Upper lobe of right lung (tissue), 1 donor: ENCODE results near the gene NUMA1. TPM values are rescaled to one million over a fixed set of nuclear protein-coding genes. Genes with fewer than 3 reads are reported as not detected.

ENCODE experiments used
- ATAC-seq: fragments of 200-7000 bp; cut with Tn5 transposase; one replicate; pipeline ENCODE4 v1.9.1; 2020; ENCODE audit warnings: mild to moderate bottlenecking, moderate library complexity
- DNase-seq: peaks from one replicate; pipeline ENCODE4 v3.0.0-alpha.2; 2020
- H3K27ac ChIP-seq: fragments of 200-600 bp; one replicate; pipeline ENCODE4 v1.8.0; 2022
- H3K27me3 ChIP-seq: fragments of 200-600 bp; one replicate; pipeline ENCODE4 v1.8.0; 2022; ENCODE audit warnings: mild to moderate bottlenecking
- H3K36me3 ChIP-seq: fragments of 200-600 bp; one replicate; pipeline ENCODE4 v1.8.0; 2022
- H3K4me1 ChIP-seq: fragments of 200-600 bp; one replicate; pipeline ENCODE4 v1.8.0; 2022
- H3K4me3 ChIP-seq: fragments of 200-600 bp; one replicate; pipeline ENCODE4 v1.8.0; 2022; ENCODE audit warnings: mild to moderate bottlenecking
- H3K9me3 ChIP-seq: fragments of 200-600 bp; one replicate; pipeline ENCODE4 v1.8.0; 2022
- CTCF ChIP-seq: fragments of 200-600 bp; IDR thresholded peaks from one replicate; pipeline ENCODE4 v1.8.0; 2022; ENCODE audit warnings: antibody characterized with exemption
- intact Hi-C: fragments of 100-400 bp; cut with DNase I; formaldehyde crosslinking; loops from one replicate; pipeline ENCODE4 v1.11.0; 2022
- microRNA-seq: library from miRNA; unstranded; fragments of <30 nt; microRNA quantifications from one replicate; pipeline ENCODE4 v1.2.0, GENCODE V29; 2020; ENCODE audit warnings: borderline microRNAs expressed
- total RNA-seq: library from RNA; stranded (reverse); fragmentation: NEBNext Ultra II Directional; extraction: Animal tissue kit (Norgen Biotek cat#: 25700); gene quantifications from one replicate; pipeline ENCODE4 v1.2.1, GENCODE V29; 2021
- donor health status: DM: no; HTN: yes; CAD: no; lungs with severe emphysema.

NUMA1 gene
- total RNA-seq, 1 donor from 2014 or later: 192 TPM

- Histone ChIP-seq H3K27ac (no peak overlapping the region), H3K9me3 (no peaks in the 10 kb centered on the region), H3K4me1 (peaks cover 4% of the 10 kb centered on the region), H3K27me3 (no peaks in the 10 kb centered on the region), H3K4me3 (no peak overlapping the region), H3K36me3 (peaks cover 41% of the 10 kb centered on the region)
- TF ChIP-seq CTCF: no peak
- intact Hi-C loops: no loop called here
- DNase-seq: no peak
- ATAC-seq: no peak
Observed at GRCh38 chr11:71962428-71963038, 117.8 kb downstream of the NUMA1 start.

- Histone ChIP-seq H3K4me3 (no peak overlapping the region), H3K9me3 (no peaks in the 10 kb centered on the region), H3K36me3 (peaks cover 6% of the 10 kb centered on the region), H3K27ac (no peak overlapping the region), H3K4me1 (no peaks in the 10 kb centered on the region), H3K27me3 (no peaks in the 10 kb centered on the region)
- DNase-seq (no peak), ATAC-seq (no peak)
- TF ChIP-seq CTCF: no peak
- intact Hi-C loops: no loop called here
Observed at GRCh38 chr11:71955898-71956456, 124.4 kb downstream of the NUMA1 start.

Small RNA genes lying within 50 kb of the gene (microRNA-seq; reads per million reads assigned to microRNA genes)
- not detected for gene MIR3165

Other genes starting within 250 kb of the NUMA1 start
- gene DEFB108B, start 247.3 kb downstream of the NUMA1 start, total RNA-seq: not detected
- gene DEFB131B, start 202.1 kb downstream of the NUMA1 start, total RNA-seq: not detected
- gene XNDC1N, start 151.9 kb downstream of the NUMA1 start, total RNA-seq: 7.0 TPM
- gene RNF121, start 151.5 kb downstream of the NUMA1 start, total RNA-seq: 26.8 TPM
- 21.5 TPM for gene IL18BP, start 81.6 kb downstream of the NUMA1 start, total RNA-seq
- gene LRRC51, start 308 bp upstream of the NUMA1 start, total RNA-seq: 6.8 TPM
- 100 TPM for gene LAMTOR1, start 22.8 kb upstream of the NUMA1 start, total RNA-seq
- not detected for gene TOMT, start 25.4 kb upstream of the NUMA1 start, total RNA-seq
- gene ANAPC15, start 32.2 kb upstream of the NUMA1 start, total RNA-seq: 25.2 TPM
- 29.0 TPM for gene FOLR3, start 55.2 kb upstream of the NUMA1 start, total RNA-seq
- 163 TPM for gene FOLR1, start 111.6 kb upstream of the NUMA1 start, total RNA-seq
- gene FOLR2, start 136.3 kb upstream of the NUMA1 start, total RNA-seq: 22.8 TPM
- gene INPPL1, start 144.2 kb upstream of the NUMA1 start, total RNA-seq: 146 TPM
- not detected for gene PHOX2A, start 163.6 kb upstream of the NUMA1 start, total RNA-seq